ENCODE results near the gene GRK5. TPM values are rescaled to one million over a fixed set of nuclear protein-coding genes. Genes with fewer than 3 reads are reported as not detected.
"Not testable (repeated sequence)": the region's sequence is repeated elsewhere in the genome, so short reads cannot be mapped to it uniquely, and the experiment has no call there.

The GRK5 gene
- total and polyA plus RNA-seq, 9 of the 15 experiments (the other 6 are each of a cell fraction or from before 2014, with no cell fraction given) = 0.46 to 0.83 (median 0.67) TPM; not detected in 2

DNA sequence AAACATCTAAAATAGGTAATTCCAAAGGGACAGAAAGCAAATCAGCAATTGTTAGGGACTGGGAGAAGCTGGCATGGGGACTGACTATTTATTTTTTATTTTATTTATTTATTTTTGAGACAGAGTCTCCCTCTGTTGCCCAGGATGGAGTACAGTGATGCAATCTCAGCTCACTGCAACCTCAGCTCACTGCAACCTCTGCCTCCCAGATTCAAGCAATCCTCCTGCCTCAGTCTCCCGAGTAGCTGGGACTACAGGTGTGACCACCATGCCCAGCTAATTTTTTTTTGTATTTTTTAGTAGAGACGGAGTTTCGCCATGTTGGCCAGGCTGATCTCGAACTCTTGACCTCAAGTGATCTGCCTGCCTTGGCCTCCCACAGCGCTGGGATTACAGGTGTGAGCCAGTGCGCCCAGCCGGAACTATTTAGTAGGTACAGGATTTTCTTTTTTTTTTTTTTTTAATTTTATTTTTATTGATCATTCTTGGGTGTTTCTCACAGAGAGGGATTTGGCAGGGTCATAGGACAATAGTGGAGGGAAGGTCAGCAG, 26.4 kb upstream of the GRK5 start:
- H3K9ac ChIP-seq (ENCODE audit: insufficient read depth in 1 of 2, low read depth in 2 of 2, low read length in 2 of 2); H3K4me3 ChIP-seq; H4K20me1 ChIP-seq (replicated peaks; ENCODE audit: control insufficient read depth, insufficient read depth, low read length); BruUV-seq (replicated peaks); H3K4me2 ChIP-seq (ENCODE audit: insufficient read depth, low read length); in situ Hi-C loops (cut with MboI); CTCF ChIA-PET (ENCODE audit: low intra/inter-chr PET ratio); H3K9me1 ChIP-seq (ENCODE audit: control insufficient read depth, insufficient read depth, low read length); H3K27ac ChIP-seq (ENCODE audit: extremely low read depth, low read depth, low read length); H3K36me3 ChIP-seq (ENCODE audit: control insufficient read depth, insufficient read depth, low read length); H2AFZ ChIP-seq (ENCODE audit: low read depth, low read length); H3K9me3 ChIP-seq (replicated peaks; ENCODE audit: control insufficient read depth, insufficient read depth, low read depth, low read length); ATAC-seq; DNase-seq (ENCODE audit: extremely low read depth in 1 of 4, low spot score in 3 of 4); FAIRE-seq; intact Hi-C loops (cut with micrococcal nuclease); H3K27me3 ChIP-seq (ENCODE audit: control insufficient read depth in 2 of 2, insufficient read depth in 2 of 2, low read length in 2 of 2): not testable (repeated sequence)
- WGBS (ENCODE audit: insufficient coverage, low coverage, missing lambda C conversion rate) = 83% methylated on average over 6 of the region's 7 CpGs
- Histone ChIP-seq H3K4me1 (replicated peaks in 1 of 2; ENCODE audit: control insufficient read depth in 2 of 2, insufficient read depth in 2 of 2, low read length in 2 of 2) (peaks cover 8 to 18% of the 10 kb centered on the region in 2 experiments; a peak in 4 of 5 replicates), H3K79me2 (ENCODE audit: control insufficient read depth, insufficient read depth, low read length) (peaks cover 26% of the 10 kb centered on the region)
- TF ChIP-seq RCOR1 (IDR thresholded peaks at IDR 0.05; ENCODE audit: borderline replicate concordance in 1 of 2, low read depth in 2 of 2, low read length in 2 of 2) (0 out of 4 replicates have a peak, but pooled peaks of 1 of the 2 experiments have one; percentile 20), KDM1A (IDR thresholded peaks at IDR 0.05) (peak; percentile 97 to 98), HDAC2 (IDR thresholded peaks at IDR 0.05) (peak; percentile 83), HDAC1 (IDR thresholded peaks at IDR 0.05) (peak in 1 of 2 experiments; percentile 74; a peak in 2 of 4 replicates), RAD21 (CRISPR knock-in tag; conservative IDR thresholded peaks at IDR 0.05 in 1 of 2, IDR thresholded peaks at IDR 0.05 in 1 of 2) (0 out of 4 replicates have a peak, but pooled peaks of 1 of the 2 experiments have one; percentile 14)
- POLR2A ChIA-PET = interaction anchor here (1.1 to 1.5 kb wide), 2 partner anchors 16 to 19 kb away, joined by 4 to 6 read pairs; partner anchors contain the start of gene SFXN4

Data from K562 (cell line).